Small intestine (tissue), 7 donors: ENCODE measurements around the gene JSRP1. TPM values are rescaled to one million over a fixed set of nuclear protein-coding genes. Genes with fewer than 3 reads are reported as not detected.

Experiments used
- DNase-seq, 2 donors: peaks; one replicate each; pipeline versions ENCODE4 v3.0.0 to v3.0.0-alpha.2; 2013
- FAIRE-seq: peaks from 2 replicates; lab custom pipeline; 2012; peaks lifted over from hg19 to GRCh38; lab: Jason Lieb, UNC
- H3K27ac ChIP-seq, 3 donors: one replicate each; pipeline ENCODE4 v1.5.1; 2013; ENCODE audit warnings: low read length in 2 of 3, mild to moderate bottlenecking in 2 of 3, control low read depth in 1 of 3, inconsistent platforms in 1 of 3, low read depth in 1 of 3, moderate library complexity in 1 of 3
- H3K27me3 ChIP-seq, 3 donors: one replicate each; pipeline ENCODE4 v1.6.1; 2013; ENCODE audit warnings: low read length in 3 of 3, inconsistent platforms in 1 of 3; ENCODE audit not compliant: control insufficient read depth in 3 of 3, insufficient read depth in 3 of 3
- H3K36me3 ChIP-seq, 3 donors: one replicate each; pipeline ENCODE4 v1.6.1; 2013; ENCODE audit warnings: low read length in 3 of 3, inconsistent platforms in 1 of 3, low read depth in 1 of 3, mild to moderate bottlenecking in 1 of 3, moderate library complexity in 1 of 3; ENCODE audit not compliant: control insufficient read depth in 3 of 3, insufficient read depth in 2 of 3
- H3K4me1 ChIP-seq, 3 donors: one replicate each; pipeline ENCODE4 v1.6.1; 2013; ENCODE audit warnings: low read length in 2 of 3, inconsistent platforms in 1 of 3, low read depth in 1 of 3, mild to moderate bottlenecking in 1 of 3, moderate library complexity in 1 of 3; ENCODE audit not compliant: control insufficient read depth in 3 of 3, insufficient read depth in 2 of 3
- H3K4me3 ChIP-seq, 3 donors: one replicate each; pipeline ENCODE4 v1.5.1; 2013; ENCODE audit warnings: low read length in 3 of 3, control low read depth in 1 of 3, inconsistent platforms in 1 of 3, low read depth in 1 of 3, mild to moderate bottlenecking in 1 of 3, moderate library complexity in 1 of 3
- H3K9me3 ChIP-seq, 2 donors: one replicate each; pipeline ENCODE4 v1.6.1; 2013; ENCODE audit warnings: low read depth in 1 of 2, low read length in 1 of 2; ENCODE audit not compliant: control insufficient read depth in 2 of 2, insufficient read depth in 1 of 2
- WGBS, 3 donors: extraction: QIAGEN DNeasy Blood & Tissue Kit; methylation state at CpG; one replicate each; pipeline ENCODE4 v1.1.7; 2013; 5-methylcytosine and 5-hydroxymethylcytosine counted together
- polyA plus RNA-seq, 4 donors: library from polyadenylated mRNA; stranded (reverse) in 3 of 4; unstranded in 1 of 4; fragments of 200-250 nt in 3 of 4; fragments of 120-200 nt in 1 of 4; gene quantifications; one replicate each; pipeline versions ENCODE4 v1.2.1 to v1.2.3, GENCODE V29; 2013
- donor health status: healthy with polysubstance abuse.
- donor health status: control.
- donor health status: control.
- donor health status: Bipolar disorder and iron deficiency.
- donor health status: healthy.

JSRP1 gene
- polyA plus RNA-seq, 4 donors = 0.69 to 2.4 (median 1.6) TPM

DNA sequence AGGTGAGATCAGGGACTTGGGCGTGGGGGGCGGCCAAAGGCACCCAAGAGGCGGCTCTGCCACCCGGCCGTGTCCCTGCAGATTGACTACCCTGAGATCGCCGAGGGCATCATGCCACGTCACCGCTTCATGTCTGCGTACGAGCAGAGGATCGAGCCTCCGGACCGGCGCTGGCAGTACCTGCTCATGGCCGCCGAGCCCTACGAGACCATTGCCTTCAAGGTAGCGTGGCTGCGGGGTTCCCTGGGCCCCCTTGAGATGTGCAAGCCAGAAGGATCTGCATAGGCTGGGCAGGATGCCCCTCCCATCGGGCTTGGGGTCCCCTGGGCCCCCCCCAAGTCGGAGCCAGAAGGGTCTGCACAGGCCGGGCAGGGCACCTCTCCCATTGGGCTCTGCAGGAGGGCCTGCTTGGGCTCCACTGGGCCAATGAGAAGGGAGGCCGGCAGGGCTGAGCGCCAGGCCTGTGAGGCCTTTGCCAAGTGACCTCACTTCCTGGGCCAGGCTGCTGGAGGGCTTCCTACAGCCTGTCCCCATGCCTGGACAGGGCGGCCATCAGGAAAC is 9.3 kb downstream of the JSRP1 start:
- no peak overlapping the region for H3K27ac ChIP-seq
- FAIRE-seq (no peak), DNase-seq (no peak)
- H3K36me3 ChIP-seq = peaks cover 30 to 74% (median 43%) of the 10 kb centered on the region in 3 donors
- H3K9me3 ChIP-seq = no peaks in the 10 kb centered on the region
- H3K27me3 ChIP-seq = peaks cover 16 to 28% (median 16%) of the 10 kb centered on the region in 3 donors
- 84 to 86% (median 85%) methylated on average over 23 to 26 of the region's 26 CpGs for WGBS, 3 donors
- peaks cover 0 to 43% (median 17%) of the 10 kb centered on the region in 3 donors for H3K4me1 ChIP-seq
- no peak overlapping the region for H3K4me3 ChIP-seq

DNA sequence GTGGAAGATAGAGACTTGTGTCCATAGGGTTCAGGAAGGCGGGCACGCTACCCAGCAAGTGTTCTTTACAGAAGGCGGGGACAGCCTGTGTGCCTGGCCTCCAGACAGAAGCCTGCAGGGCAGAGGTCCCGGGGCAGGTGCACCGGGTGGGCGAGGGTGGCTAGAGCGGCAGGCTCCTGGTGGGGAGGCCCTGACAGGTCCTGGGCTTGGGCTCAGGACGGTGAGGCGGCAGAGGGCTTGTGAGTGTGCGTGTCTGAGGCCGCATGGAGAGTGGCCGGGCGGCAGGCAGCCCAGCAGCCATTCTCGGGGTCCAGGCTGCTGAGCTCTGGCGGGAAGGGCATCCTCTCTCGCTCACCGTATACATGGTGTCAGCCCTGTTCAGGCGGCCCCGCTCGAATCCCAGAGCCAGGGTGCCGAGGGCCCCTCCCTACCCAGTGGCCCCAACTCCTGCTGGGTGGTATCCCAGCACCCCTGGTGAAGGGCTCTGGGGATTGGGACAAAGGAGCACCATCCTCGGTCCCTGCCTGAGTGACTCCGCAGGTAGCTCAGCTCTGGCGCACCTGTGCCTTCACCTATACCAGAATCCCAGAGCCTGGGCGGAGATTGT is 10.1 kb downstream of the JSRP1 start:
- WGBS, 3 donors = 92 to 98% (median 96%) methylated on average over 15 to 25 of the region's 25 CpGs
- FAIRE-seq (no peak), DNase-seq (no peak)
- Histone ChIP-seq H3K27me3 (peaks cover 8 to 24% (median 12%) of the 10 kb centered on the region in 3 donors), H3K4me1 (peaks cover 0 to 47% (median 17%) of the 10 kb centered on the region in 3 donors), H3K4me3 (no peak overlapping the region), H3K27ac (no peak overlapping the region), H3K9me3 (no peaks in the 10 kb centered on the region), H3K36me3 (peaks cover 30 to 82% (median 43%) of the 10 kb centered on the region in 3 donors)

DNA sequence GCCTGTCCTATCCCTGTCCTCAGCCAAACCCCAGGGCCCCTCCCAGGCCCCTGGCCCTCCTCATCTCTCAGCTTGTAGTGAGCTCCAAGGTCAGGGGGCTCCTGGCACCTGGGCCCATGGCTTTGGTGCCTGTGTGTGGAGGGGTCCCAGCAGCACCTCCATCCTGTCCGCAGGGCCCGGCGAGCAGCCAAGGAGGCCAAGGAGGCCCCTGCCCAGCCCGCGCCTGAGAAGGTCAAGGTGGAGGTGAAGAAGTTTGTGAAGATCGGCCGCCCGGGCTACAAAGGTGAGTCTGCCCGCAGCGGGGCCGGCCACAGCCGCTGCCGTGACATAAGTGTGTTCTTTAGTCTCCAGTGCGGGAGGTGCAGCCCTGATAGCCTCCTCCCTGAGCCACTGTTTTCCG is 10.9 kb downstream of the JSRP1 start:
- H3K27ac ChIP-seq = no peak overlapping the region
- H3K36me3 ChIP-seq = peaks cover 30 to 90% (median 43%) of the 10 kb centered on the region in 3 donors
- DNase-seq (no peak), FAIRE-seq (no peak)
- H3K27me3 ChIP-seq = peaks cover 3 to 16% (median 4%) of the 10 kb centered on the region in 3 donors
- H3K4me3 ChIP-seq = no peak overlapping the region
- 93 to 96% (median 96%) methylated on average over 11 to 15 of the region's 15 CpGs for WGBS, 3 donors
- peaks cover 5 to 52% (median 17%) of the 10 kb centered on the region in 3 donors for H3K4me1 ChIP-seq
- no peaks in the 10 kb centered on the region for H3K9me3 ChIP-seq

DNA sequence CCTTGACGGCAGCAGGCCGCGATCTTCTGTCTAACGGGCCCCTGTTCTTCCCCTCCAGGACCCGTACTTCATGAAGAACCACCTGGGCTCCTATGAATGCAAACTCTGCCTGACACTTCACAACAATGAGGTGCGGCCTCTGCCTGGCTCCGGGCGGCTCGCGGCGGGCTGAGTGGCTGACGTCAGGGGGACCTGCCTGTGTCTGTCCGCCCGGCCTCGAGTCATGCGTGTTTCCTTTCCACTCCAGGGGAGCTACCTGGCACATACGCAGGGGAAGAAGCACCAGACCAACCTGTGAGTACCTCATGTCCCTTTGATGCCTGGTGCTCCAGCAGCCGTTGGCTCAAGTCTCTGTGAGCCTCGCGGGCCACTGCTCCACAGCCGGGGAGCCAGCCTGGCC is 11.7 kb downstream of the JSRP1 start:
- H3K36me3 ChIP-seq = peaks cover 30 to 95% (median 43%) of the 10 kb centered on the region in 3 donors
- FAIRE-seq (no peak), DNase-seq (no peak)
- H3K27me3 ChIP-seq = peaks cover 0 to 8% (median 2%) of the 10 kb centered on the region in 3 donors
- no peak overlapping the region for H3K4me3 ChIP-seq
- WGBS, 3 donors = 77 to 84% (median 78%) methylated on average over 21 of the region's 21 CpGs
- H3K4me1 ChIP-seq = peaks cover 5 to 51% (median 17%) of the 10 kb centered on the region in 3 donors
- H3K9me3 ChIP-seq = no peaks in the 10 kb centered on the region
- H3K27ac ChIP-seq = peak overlapping the region in 1 of 3 donors; percentile 93

DNA sequence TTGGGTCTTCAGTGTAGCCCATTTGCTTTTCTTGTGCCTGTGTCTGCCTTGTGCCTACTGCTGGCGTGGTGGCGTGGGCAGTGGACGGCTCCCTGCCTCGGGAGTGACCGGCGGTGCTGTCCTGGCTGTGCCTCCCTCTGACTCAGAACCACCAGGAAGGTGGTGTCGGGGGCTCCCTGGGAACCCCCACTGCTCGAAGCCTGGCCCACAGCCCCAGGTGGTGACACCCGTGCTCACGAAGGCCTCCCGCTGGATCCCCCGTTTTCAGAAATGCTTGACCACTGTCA is 12.1 kb downstream of the JSRP1 start:
- DNase-seq (no peak), FAIRE-seq (no peak)
- H3K4me3 ChIP-seq = no peak overlapping the region
- H3K36me3 ChIP-seq = peaks cover 30 to 91% (median 43%) of the 10 kb centered on the region in 3 donors
- peaks cover 5 to 56% (median 17%) of the 10 kb centered on the region in 3 donors for H3K4me1 ChIP-seq
- 24 to 67% (median 56%) methylated on average over 12 of the region's 12 CpGs for WGBS, 3 donors
- peaks cover 0 to 4% (median 0%) of the 10 kb centered on the region in 3 donors for H3K27me3 ChIP-seq
- peak overlapping the region in 2 of 3 donors; percentile 39 to 93 for H3K27ac ChIP-seq
- H3K9me3 ChIP-seq = no peaks in the 10 kb centered on the region

DNA sequence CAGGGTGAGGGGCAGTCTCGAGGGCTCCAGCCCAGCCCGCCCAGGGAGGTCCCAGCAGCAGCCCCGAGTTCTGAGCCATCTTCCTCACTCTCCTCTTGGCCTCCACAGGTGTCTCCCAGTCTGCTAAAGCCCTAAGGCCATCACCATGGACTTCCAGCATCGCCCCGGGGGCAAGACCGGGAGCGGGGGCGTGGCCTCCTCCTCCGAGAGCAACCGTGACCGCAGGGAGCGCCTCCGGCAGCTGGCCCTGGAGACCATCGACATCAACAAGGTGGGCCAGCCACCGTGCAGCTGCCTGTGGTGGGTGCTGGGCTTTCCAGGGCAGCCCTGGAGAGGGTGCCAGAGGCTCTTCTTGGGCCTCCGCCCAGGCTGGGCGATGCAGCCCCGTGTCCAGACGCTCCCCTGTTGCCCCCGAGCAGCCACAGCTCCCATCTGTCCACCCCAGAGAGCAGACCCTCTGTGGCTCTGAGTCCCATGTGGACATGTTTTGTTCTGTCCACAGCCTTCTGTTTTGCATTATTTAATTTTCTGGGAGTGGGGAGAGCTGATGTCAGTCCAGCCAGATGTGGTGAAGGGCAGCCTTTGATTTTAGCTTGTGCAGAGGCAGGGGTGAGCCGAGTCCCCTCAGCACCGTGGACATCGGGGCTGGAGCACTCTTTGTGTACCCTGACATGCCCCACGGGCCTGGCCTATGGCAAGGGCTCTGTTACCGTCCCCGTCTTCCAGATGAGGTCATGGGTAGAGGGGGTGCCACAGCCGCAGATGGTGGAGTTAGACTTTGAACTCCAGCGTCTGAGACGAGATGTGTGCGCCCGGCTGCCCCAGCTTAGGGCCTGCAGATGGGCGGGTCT is 12.7 kb downstream of the JSRP1 start:
- peak; percentile 91 to 94 for DNase-seq
- Histone ChIP-seq H3K36me3 (peaks cover 30 to 90% (median 43%) of the 10 kb centered on the region in 3 donors), H3K9me3 (no peaks in the 10 kb centered on the region), H3K4me1 (peaks cover 5 to 61% (median 17%) of the 10 kb centered on the region in 3 donors), H3K27me3 (no peaks in the 10 kb centered on the region), H3K27ac (peak overlapping the region; percentile 69 to 93 (median 77)), H3K4me3 (no peak overlapping the region)
- no peak for FAIRE-seq
- 36 to 69% (median 44%) methylated on average over 32 of the region's 32 CpGs for WGBS, 3 donors

DNA sequence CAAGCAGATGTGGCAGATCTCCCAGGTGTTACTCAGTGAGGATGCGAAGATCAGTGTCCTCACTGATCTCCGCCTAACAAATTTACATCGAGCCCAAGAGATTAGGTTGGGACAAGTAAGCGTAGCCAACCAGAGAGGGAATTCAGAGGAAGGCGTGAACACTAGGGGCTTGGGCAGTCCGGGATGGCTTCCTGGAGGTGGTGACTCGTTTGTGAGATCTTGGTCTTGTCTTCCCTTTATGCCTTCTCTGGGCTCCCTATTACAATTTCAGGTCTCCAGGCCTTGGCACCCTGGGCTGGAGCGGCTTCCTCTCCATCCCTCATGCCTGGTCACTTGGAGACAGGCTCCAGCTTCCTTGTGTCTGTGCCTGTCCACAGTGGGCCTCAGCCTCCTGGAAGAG is 13.4 kb downstream of the JSRP1 start:
- H3K27me3 ChIP-seq = no peaks in the 10 kb centered on the region
- peaks cover 11 to 67% (median 17%) of the 10 kb centered on the region in 3 donors for H3K4me1 ChIP-seq
- 74 to 87% (median 80%) methylated on average over 8 of the region's 8 CpGs for WGBS, 3 donors
- FAIRE-seq = no peak
- H3K27ac ChIP-seq = peak overlapping the region; percentile 57 to 93 (median 79)
- H3K4me3 ChIP-seq = no peak overlapping the region
- DNase-seq = no peak
- no peaks in the 10 kb centered on the region for H3K9me3 ChIP-seq
- H3K36me3 ChIP-seq = peaks cover 24 to 88% (median 40%) of the 10 kb centered on the region in 3 donors

DNA sequence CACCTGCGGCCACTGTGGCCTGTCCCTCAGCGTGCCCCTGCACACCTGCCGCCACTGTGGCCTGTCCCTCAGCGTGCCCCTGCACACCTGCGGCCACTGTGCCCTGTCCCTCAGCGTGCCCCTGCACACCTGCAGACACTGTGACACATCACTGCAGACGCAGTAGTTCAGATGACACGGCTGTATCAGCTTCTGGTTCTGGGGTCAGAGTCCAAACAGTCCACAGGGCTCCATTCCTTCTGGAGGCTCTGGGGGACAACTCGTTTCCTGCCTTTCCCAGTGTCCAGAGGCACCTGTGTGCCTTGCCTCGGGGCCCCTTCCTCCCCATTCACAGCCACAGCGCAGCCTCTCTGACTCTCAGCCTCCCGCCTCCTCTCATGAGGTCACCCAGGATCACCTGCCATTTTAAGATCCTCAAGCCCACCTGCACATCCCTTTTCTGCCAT is 14.1 kb downstream of the JSRP1 start:
- Histone ChIP-seq H3K36me3 (peaks cover 21 to 87% (median 36%) of the 10 kb centered on the region in 3 donors), H3K4me3 (no peak overlapping the region), H3K27ac (peak overlapping the region; percentile 57 to 93 (median 79)), H3K4me1 (peaks cover 11 to 74% (median 21%) of the 10 kb centered on the region in 3 donors), H3K27me3 (no peaks in the 10 kb centered on the region), H3K9me3 (peaks cover 0 to 2% of the 10 kb centered on the region in 2 donors)
- FAIRE-seq (no peak), DNase-seq (peak; percentile 92 to 95)
- WGBS, 3 donors = 33 to 60% (median 42%) methylated on average over 12 of the region's 12 CpGs
